Effector CD4-positive, alpha-beta T cell (primary cell): ENCODE results near the gene RELN.
"Not testable (repeated sequence)": the region's sequence is repeated elsewhere in the genome, so short reads cannot be mapped to it uniquely, and the experiment has no call there.

ENCODE experiments used
- DNase-seq: peaks from one replicate; pipeline ENCODE4 v3.0.0-alpha.2; 2020

RELN gene

GRCh38 chr7:103824251-103824650 is 165.2 kb downstream of the RELN start:
- DNase-seq: no peak

- no peak for DNase-seq
These were observed 166.4 kb downstream of the RELN start for GRCh38 chr7:103823084-103823483.

DNA sequence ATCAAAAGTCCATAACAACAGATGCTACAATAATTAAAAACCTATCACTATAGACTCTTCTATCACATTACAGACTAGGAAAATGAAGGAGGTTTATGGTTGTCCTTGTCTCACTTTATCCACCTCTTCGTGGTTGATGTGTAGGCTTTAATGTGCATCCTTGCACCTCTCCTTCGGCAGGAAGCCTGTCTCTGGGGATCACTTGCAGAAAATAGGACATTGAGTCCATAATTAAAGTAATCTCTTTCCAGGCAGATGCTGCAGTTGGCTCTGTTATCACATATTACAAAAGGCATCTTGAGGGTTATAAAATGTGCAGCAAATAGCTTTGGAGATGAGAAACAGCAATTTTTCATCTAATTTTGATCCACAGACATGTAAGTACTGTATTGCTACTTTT is 168.4 kb downstream of the RELN start:
- DNase-seq: no peak

DNA sequence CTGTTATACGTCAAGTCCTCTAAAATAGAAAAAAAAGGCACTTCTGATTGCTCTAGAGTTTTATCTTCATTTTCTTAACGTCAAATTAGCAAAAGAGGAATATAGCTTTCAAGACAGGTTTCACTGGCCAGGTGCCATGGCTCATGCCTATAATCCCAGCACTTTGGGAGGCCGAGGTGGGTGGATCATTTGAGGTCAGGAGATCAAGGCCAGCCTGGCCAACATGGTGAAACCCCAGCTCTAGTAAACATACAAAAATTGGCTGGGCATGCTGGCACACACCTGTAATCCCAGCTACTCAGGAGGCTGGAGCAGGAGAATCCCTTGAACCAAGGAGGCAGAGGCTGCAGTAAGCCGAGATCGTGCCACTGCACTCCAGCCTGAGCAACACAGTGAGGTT is 173.5 kb downstream of the RELN start:
- DNase-seq: not testable (repeated sequence)

DNA sequence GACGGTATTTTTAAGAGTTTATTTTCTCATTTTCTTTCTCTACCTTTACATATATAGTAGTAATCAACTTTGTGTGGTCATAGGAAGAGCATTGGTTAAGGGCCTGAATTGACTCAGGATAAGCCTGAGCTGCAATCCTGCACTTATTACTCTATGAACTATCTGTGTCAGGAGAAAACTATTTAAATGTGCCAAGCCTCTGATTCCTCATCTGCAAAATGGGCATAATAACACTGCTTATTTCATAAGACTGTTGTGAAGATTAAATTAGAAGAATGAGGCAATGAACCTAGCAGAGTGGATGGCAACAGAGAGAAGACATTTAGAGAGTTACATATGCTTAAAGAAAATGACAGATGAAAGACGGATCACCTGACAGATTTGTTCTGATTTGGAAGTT is 175.5 kb downstream of the RELN start:
- no peak for DNase-seq

- DNase-seq: no peak
These were observed 177.5 kb downstream of the RELN start for GRCh38 chr7:103811997-103812396.

- DNase-seq: no peak
These were observed 178.2 kb downstream of the RELN start for GRCh38 chr7:103811290-103811689.

- DNase-seq: no peak
These were observed 179.2 kb downstream of the RELN start for GRCh38 chr7:103810112-103810744.

DNA sequence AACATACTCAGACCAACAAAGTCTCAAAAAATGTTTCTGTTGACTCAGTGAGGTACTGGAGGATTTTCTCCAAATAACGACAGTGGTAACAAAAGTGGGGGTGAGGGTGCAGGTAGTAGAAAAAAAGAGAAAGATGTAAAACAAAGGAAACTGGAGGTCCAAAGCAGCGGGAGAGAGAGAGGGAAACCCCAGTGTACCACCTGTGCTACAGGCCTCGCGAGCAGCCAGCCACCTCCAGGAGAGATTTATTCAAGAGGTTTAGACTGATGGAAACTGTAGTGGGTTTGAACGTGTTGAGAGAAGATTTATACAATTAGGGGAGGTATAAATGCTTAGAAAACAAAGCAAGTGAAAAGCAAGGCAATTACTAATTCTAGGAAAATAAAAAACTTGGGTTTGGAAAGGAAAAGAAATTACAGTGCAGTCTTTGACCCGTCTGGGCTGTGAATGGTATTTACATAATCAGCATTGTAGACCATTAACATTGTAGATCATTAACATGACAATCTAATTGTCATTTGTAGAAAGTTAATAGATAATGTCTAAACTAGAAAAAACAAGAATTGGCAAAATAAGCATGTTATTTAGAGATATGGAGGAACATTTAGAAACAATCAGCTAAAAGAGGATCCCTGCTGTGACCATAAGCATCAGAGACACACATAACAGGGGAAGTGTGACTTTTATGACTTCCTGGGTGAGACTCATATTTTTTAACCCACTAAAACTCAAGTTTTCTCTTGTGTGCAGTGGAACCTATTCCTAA is 180.0 kb downstream of the RELN start:
- no peak for DNase-seq

DNA sequence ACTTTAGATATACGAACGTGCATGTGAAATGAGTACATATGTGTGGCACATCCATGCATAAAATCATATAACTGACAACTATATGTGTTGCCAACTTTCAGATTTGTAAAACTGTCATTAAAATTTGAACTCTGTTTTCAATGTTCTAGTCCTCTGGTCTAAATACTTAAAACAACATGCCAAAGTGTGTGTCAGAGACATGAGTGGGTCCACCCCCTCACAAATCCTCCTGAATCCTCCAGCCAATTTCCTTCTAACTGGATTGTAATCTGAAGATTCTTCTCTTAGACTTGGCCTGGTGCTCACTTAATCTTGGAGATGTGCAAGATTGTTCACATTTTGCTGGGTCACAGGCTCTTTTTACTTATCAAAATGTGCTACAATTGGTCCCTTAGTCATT is 184.1 kb downstream of the RELN start:
- DNase-seq: no peak

DNA sequence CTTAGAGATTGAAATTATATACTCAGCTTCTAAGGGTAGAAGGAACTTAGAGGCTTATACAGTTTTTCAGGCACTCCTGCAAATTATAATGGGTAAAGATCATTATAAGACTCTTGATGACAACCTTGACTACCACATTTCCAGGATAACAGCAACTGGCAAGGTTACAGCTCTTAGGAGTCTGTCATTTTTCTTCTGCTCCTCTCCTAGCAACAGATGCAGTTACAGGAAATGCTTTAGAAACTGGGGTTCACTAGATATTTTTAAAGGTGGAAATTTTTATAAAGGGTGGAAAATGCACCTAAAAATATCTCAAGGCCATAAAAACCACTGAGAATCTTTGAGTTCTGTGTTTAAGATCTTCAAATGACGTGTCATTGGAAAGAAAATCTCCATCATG is 185.8 kb downstream of the RELN start:
- DNase-seq: no peak

GRCh38 chr7:103799298-103799697 is 190.2 kb downstream of the RELN start:
- DNase-seq: no peak

- DNase-seq: no peak
These were observed 191.7 kb downstream of the RELN start for GRCh38 chr7:103797647-103798307.

- no peak for DNase-seq
These were observed 193.0 kb downstream of the RELN start for GRCh38 chr7:103796327-103796962.

GRCh38 chr7:103795787-103796186 is 193.7 kb downstream of the RELN start:
- no peak for DNase-seq

DNA sequence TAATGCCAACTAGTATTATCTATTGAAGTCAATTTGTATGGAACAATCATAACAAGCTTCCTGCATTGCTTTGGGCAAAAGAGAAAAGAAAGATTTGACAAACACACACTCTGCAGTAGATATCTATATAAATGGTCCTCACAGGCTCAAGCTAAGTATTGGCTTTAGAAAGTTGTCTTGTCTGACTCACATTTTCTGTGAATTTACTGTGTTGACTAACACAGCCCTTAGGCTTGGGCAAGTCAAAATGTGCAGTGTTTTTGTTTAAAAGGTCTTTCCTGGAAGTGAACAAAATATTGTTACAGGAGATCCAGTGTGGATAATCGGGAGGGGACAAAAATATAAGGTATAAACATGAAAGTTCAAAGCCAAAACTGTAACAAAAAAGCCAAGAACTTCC is 194.4 kb downstream of the RELN start:
- no peak for DNase-seq

DNA sequence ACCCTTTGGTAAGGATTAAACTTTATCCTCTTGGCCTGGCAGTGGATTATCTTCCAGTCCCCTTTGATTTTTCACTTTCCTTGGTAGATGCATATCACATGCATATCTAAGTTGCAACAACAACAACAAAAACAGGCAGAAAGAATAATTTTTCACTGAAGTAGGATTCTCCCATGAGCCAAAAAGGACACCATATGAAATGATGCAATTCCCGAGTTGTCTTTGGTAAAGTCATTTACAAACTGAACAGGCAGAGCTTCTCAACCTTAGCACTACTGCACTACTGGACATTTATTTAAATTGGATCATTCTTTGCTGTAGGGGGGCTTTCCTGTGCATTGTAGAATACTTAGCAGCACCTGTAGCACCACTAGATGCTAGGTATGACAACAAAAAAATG is 195.0 kb downstream of the RELN start:
- DNase-seq: no peak

DNA sequence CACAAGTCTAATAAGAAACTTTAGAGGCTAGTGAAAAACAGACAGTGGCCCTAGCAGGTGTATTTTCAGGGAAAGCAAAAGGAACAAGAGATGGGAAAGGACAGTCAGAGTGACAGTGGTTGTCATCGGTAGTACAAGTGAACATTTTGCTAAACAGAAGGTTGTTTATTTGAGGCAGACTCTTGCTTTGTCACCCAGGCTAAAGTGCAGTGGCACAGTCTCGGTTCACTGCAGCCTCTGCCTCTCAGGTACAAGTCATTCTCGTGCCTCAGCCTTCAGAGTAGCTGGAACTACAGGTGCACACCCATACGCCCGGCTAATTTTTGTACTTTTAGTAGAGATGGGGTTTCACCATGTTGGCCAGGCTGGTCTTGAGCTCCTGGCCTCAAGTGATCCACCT is 195.8 kb downstream of the RELN start:
- DNase-seq: no peak

DNA sequence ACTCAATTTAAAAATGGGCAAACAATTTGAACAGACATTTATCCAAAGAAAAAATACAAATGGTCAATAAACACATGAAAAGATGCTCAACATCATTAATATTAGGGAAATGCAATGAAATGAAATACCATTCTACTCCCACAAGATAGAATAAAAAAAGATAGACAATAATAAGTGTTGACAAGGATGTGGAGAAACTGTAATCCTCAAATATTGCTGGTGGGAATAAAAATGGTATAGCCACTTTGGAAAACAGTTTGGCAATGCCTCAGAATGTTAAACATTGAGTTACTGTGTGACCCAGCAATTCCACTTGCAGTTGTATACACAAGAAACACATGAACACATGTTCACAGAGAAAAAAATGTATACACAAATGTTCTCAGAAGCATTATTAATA is 197.6 kb downstream of the RELN start:
- no peak for DNase-seq

DNA sequence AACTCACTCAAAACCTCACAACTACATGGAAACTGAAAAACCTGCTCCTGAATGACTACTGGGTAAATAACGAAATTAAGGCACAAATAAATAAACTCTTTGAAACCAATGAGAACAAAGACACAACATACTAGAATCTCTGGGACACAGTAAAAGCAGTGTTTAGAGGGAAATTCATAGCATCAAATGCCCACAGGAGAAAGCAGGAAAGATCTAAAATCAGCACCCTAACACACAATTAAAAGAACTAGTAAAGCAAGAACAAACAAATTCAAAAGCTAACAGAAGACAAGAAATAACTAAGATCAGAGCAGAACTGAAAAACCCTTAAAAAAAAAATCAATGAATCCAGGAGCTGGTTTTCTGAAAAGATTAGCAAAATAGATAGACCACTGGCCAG is 202.4 kb downstream of the RELN start:
- not testable (repeated sequence) for DNase-seq

DNA sequence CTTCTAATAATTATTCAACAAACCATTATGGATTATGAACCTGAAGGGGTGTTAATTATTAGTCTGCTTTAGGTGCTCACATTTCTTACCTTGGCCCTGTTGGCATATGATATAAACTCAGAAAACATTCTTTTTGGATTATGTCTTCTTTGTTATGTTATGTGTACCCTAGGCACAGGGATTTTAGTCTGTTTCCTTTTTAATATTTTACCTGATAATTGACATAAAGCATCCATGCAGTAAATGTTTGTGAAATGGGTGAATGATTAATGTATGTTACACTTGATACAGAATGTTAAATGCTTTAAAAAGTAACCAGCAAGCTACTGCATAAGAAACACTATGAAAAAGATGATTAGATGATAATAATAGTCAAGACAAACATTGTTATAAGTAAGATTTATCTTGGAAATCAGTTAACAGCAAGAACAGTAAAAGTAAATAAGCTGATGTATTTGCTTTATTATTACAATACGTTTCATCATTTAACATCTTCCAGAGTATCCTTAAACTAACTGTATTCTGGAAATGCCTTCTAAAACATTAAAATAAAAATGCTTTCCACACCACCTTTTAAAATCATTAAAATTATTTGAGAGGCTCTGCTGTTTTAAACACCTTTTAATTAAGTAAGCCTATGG is 204.7 kb downstream of the RELN start:
- DNase-seq: no peak

GRCh38 chr7:103781409-103781808 is 208.0 kb downstream of the RELN start:
- no peak for DNase-seq

DNA sequence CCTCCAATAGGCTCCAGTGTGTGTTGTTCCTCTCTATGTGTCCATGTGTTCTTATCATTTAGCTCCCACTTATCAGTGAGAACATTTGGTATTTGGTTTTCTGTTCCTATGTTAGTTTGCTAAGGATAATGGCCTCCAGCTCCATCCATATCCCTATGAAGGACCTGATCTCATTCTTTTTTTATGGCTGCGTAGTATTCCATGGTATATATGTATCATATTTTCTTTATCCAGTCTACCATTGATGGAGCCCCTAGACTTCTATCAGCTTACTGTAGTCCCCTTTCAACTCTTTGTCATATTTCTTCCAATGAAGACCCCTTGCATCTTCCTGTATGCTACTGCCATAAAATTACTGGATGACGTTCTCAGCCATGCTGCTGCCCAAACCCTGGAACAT is 208.9 kb downstream of the RELN start:
- DNase-seq: not testable (repeated sequence)
